Fibroblast of skin of right biceps (primary cell): ENCODE results near the gene ISG15.
"Not testable (repeated sequence)": the region's sequence is repeated elsewhere in the genome, so short reads cannot be mapped to it uniquely, and the experiment has no call there.

Experiments
- DNase-seq: peaks from one replicate; pipeline ENCODE4 v3.0.0-alpha.2; 2013

Gene ISG15

DNA sequence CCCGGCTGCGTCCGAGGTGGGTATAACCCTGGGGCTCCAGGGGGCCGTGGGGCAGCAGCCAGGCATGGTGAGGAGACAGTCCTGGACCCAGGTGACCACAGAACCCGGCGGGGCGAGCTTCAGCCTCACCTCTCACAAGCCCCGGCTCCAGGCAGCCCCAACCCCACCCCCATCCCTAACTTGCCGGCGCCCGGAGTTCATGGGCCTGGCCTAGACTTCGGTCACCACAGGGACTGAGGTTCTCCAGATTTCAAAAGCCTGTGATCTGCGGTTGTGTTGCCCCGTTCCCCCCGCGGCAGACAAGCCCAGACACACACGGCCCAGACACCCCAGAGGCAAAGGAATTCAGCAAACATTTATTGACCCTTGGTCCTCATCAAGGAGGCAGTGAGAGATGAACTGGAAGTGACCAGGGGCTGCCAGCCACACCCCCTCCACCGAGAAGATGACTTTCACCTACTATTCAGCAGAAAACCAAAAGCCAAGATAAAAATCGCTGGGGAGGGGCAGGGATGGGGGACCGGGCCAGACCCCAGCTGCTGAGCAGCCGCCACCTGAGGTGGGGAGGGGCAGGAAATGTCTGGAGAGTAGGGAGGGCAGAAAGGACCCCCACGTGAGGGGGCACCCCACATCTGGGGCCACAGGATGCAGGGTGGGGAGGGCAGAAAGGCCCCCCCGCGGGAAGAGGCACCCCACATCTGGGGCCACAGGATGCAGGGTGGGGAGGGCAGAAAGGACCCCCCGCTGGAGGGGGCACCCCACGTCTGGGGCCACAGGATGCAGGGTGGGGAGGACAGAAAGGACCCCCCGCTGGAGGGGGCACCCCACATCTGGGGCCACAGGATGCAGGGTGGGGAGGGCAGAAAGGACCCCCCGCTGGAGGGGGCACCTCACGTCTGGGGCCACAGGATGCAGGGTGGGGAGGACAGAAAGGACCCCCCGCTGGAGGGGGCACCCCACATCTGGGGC lies 17.3 kb upstream of the ISG15 start:
- DNase-seq: no peak

DNA sequence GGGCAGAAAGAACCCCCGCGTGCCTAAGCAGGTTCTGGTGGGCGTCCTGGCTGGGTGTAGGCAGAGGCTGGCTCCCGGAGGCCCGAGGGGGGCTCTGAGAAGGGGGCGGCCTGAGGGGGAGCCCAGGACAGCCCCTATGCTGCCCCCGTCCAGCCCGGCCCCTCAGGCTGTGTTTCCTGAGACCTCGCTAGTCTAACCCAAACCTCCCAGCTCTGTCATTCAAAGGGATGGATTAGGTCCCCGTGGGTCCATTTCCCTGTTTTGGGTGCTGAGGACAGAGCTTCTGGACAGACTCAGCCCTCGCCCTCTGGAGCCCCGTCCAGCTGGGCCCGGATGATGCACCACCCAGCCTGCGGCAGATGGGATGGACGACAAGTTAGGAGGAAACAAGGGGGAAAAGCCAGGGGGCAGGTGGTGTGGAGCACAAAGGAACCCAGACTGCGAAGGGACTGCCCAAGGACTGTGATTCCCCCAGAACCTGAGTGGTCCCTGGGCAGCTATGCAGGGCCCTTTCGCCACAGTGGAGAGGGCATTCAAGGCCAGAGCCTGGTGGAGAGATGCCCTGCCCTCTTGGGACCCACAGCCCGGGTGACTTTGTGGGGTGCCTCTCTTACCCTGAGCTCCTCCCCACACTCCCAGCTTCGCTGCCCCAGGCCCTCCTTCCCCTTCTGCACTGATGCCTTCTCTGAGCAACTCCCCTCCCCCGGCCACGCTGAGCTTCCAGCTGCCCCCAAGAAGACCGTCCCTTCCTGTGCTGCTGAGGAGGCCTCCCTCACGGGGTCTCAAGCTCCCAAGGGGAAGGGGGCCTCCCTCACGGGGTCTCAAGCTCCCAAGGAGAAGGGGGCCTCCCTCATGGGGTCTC lies 16.2 kb upstream of the ISG15 start:
- no peak for DNase-seq

DNA sequence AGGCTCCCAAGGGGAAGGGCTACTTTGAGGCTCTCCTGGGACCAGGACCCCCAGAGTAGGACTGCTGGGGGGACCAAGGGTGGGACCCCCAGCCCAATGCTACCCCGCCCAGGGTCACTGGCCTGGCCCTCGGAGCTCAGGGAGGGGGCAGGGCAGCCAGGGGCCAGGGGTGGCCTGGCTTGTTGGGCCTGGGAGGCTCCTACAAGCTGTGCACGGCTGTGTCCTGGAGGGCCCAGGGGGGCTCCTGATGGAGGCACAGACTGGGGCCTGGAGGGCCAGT lies 15.6 kb upstream of the ISG15 start:
- no peak for DNase-seq

DNA sequence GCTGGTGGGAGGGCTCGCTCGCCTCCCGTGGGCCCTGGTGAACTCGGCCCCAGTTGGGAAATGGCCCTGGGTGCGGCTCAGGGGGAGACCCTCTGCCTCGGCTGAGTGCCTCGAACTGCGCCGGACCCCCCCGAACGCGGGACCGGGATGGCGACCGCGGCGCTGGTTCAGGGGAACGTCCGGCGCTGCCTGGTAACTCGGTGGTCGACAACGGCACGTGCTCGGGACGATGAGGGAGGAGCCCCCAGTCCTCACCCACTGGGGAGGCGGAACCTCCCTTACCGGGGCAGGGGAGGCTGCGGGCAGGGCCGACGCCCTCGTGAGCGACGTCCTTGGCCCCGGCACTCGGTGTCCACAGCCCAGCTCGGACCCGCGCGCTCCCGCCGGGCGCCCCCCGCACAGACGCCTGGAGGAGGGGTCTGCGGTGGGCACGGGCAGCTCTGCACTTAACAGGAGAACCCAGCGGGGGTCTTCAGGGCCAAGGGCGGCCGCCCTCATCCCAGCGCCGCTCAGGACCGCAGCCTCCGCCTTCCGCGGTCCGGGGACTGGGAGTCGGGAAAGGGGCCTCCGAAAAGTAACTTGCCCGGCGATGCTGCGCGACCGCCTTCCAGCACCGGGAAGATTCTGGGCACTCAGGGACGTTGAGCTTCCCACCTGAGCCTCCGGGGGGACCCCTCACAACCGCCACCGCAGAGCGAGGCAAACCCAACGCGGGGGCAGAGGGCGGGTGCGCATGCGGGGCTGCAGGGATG lies 15.1 kb upstream of the ISG15 start:
- no peak for DNase-seq

DNA sequence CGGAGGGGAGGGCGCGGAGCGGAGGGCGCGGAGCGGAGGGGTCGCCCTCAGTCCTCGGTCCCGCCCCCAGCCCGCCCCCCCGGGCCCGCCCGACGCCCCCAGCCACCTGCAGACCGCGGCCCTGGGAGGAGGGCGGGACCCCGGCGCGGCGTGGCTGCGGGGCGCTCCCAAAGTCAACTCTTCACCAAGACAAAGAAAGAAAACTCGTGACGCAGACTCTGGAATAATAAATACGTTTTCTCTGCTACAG lies 14.6 kb upstream of the ISG15 start:
- no peak for DNase-seq

GRCh38 chr1:998995-999724 lies 14.1 kb upstream of the ISG15 start:
- DNase-seq: peak; percentile 32

DNA sequence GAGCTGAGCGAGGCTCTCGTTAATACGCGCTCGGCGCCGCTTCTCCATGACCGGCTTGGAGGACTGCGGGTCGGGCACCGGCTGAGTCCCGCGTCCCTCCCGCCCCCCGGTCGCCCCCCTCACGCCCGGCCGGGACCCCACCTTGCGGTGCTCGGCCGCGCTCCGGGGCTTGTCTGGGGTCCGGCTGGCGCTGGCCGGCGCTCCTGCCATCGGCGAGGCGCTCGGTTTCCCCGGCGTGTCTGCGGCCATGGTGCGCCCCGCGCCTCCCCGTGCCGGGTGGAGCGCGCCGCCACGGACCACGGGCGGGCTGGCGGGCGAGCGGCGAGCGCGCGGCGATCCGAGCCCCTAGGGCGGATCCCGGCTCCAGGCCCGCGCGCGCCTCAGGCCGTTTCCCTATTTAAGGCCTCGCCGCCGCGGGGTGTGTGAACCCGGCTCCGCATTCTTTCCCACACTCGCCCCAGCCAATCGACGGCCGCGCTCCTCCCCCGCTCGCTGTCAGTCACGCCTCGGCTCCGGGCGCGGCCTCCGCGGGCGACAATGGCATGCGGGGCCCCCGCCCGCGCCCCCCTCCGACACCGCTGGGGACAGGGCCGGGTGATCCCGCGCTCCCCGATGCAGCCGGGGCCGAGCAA lies 13.5 kb upstream of the ISG15 start, which contains the start of gene HES4:
Gene HES4 (minus strand): TSS at position 373 of the 632 bp plus-strand sequence. CDS start 124 bp downstream, at position 249.
- DNase-seq: peak; percentile 94

GRCh38 chr1:1000357-1001056 lies 12.8 kb upstream of the ISG15 start:
- DNase-seq: peak; percentile 83

GRCh38 chr1:1001057-1001783 lies 12.1 kb upstream of the ISG15 start:
- no peak for DNase-seq

DNA sequence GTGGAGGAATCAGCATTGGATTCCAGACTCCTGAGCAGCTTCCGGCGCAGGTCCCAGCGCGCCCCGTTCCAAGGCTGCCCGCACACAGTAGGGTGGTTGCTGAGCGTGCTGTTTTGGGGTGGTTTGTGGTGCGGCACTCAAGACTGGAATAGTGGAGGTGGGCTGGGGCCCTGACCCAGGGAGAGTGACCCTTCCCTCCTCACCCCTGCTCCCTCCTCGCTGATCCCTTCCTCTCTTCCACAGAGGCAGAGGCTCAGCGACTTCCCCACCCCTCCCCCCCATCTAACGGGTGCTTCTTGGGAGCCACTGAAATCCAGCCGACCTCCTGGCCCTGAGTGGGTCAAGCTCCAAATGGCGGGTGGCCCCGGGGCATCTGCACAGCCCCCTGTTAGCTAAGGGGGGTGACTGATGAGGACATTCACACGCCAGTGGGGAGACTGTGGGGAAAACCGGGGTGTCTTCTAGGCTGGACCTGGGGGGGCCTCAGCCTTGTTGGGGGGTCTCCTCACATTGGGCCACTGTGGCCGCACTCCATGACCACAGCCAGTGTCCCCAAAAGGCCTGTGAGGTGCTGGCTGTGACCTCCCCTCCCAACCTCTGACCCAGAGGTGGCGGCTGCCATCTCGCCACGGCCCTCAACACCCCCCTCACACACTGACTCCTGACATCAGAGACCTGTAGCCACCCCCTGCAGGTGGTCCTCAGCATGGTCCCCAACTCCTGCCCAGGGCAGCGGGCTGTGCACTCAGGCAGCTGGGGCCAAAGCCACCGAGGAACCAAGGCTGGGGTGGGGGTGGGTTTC lies 9.5 kb upstream of the ISG15 start:
- no peak for DNase-seq

DNA sequence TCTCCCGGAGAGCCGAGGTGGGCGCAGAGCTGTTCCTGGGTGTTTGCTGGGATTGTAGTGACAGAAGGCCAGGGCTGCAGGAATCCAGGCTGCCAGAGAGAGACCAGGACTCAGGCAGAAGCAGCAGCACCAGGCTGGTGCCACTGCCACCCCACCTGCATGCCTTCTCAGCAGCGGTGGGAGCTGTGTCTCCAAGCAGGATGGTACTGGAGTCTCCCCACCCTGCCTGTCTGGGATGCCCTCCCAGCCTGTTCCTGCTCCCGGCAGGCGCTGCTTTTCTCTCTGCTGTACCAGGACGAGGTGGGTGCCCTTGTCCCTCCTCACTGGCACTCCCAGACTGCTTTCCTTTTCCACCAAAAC lies 8.9 kb upstream of the ISG15 start:
- DNase-seq: no peak

- peak; percentile 44 for DNase-seq
Measured at GRCh38 chr1:1004780-1005697, 8.3 kb upstream of the ISG15 start.

DNA sequence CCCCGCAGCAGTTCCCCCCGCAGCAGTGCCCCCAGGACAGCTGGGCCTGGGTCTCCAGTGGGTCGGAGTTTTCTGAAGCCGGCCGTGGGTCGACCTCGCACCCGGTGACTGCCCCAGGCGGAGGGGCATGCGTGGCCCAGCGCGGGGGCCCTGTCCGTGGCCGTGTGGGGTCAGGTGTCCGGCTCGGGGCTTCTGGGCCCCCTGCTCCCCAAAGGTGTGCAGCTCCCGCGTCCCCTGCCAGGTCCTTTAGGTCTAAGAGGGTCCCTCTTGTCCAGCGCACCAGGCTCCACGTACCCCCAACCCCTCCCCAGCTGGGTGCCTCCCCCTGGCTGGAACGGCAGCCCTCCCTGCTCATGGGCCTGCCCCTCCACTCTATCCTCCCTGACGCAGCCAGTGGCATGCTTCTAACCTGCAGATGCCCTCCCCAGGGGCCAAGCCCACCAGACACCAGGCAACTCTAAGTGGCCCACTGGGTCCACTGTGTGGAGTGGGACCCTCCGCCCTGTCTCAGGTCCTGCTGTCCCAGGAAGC lies 7.5 kb upstream of the ISG15 start:
- DNase-seq: no peak

DNA sequence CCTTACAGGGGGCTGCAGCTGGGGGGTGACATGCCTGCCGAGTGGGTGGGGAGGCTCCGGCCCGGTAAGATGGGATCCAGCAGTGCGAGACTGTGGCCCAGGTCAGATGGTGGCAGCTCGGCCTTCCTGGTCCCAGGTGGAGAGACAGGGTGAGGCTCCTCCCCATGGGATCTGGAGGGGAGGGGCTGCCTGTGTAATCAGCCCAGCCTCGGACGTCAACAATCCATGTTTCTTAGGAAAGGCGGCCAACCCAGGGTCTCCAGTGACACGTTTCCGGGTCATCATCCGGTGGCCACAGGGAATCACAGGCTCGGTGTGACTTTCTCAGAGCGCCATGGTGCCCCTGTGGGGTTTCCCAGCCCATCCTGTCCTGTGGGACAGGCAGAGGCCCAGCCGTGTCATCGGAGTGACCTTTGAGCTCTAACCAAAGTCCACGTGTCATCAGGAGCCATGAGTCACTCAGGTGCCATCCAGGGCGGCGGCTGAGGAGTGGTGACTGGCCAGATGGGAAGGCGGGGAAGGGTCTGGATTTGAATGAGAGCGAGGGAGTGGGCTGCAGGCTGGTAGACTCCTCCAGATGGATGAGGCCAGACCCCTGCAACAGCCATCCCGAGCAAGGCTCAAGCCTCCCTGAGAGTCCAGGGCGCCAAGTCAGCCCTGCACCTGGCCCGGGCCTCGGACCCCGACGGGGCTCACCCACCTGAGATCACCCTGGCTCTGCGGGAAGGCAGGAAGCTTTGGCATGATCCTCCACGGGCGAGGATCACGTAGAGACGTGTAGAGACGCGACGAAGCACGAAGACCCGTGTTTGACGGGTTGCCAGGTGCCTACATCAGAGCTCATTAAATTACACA lies 6.8 kb upstream of the ISG15 start:
- DNase-seq: no peak

DNA sequence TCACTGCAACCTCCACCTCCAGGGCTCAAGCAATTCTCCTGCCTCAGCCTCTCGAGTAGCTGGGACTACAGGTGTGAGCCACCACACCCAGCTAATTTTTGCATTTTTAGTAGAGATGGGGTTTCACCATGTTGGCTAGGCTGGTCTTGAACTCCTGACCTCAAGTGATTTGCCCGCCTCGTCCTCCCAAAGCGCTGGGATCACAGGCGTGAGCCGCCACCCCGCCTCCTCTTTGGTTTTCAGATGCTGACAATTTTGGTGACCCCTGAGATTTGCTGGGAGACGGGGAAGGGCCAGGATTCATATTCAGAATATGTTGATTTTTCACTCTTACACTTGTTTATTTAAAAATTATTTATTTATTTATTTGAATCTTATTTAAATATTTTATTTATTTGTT lies 3.2 kb upstream of the ISG15 start:
- not testable (repeated sequence) for DNase-seq

DNA sequence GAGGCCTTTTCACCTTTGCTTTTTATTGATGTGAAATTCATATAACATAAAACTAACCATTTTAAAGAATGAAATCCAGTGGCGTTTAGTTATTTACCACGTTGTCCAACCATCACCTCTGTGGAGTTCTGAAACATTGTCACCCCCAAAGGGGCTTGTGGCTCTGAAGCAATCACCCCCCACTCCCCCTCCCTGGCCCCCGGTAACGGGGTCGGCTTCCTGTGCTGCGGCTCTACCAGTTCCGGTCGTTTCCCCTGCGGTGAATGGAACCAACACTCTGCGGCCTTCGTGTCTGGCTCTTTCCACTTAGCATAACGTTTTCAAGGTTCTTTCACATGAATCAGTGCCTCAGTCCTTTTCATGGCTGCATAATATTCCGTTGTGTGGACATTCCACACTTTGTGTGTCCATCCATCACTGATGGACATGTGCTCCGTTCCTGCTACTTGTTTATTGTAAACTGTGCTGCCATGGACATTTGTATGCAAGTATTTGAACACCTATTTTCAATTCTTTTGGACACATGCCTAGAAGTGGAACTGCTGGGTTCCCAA lies 1.8 kb upstream of the ISG15 start:
- DNase-seq: no peak

GRCh38 chr1:1012736-1013104 lies 577 bp upstream of the ISG15 start:
- not testable (repeated sequence) for DNase-seq
